Colonic mucosa (tissue), 4 donors: ENCODE data around the gene TRIO. TPM values are rescaled to one million over a fixed set of nuclear protein-coding genes. Genes with fewer than 3 reads are reported as not detected.

Source experiments
- DNase-seq: peaks from one replicate; pipeline ENCODE4 v3.0.0-alpha.2; 2020
- H3K27ac ChIP-seq: fragments of 200-600 bp; one replicate; pipeline ENCODE4 v1.8.0; 2021
- H3K27me3 ChIP-seq: fragments of 200-600 bp; one replicate; pipeline ENCODE4 v1.8.0; 2021
- H3K36me3 ChIP-seq: fragments of 200-600 bp; one replicate; pipeline ENCODE4 v1.8.0; 2021
- H3K4me1 ChIP-seq: fragments of 200-600 bp; one replicate; pipeline ENCODE4 v1.8.0; 2021; ENCODE audit warnings: mild to moderate bottlenecking
- H3K4me3 ChIP-seq: fragments of 200-600 bp; one replicate; pipeline ENCODE4 v1.8.0; 2021
- H3K9ac ChIP-seq, 2 donors: one replicate each; pipeline ENCODE4 v1.7.0; 2013; ENCODE audit warnings: control low read depth in 2 of 2, low read depth in 2 of 2, low read length in 2 of 2
- H3K9me3 ChIP-seq: fragments of 200-600 bp; one replicate; pipeline ENCODE4 v1.8.0; 2021
- CTCF ChIP-seq: fragments of 200-600 bp; IDR thresholded peaks from one replicate; pipeline ENCODE4 v1.8.0; 2022; ENCODE audit warnings: antibody characterized with exemption, mild to moderate bottlenecking
- intact Hi-C: fragments of 100-400 bp; cut with DNase I; formaldehyde crosslinking; loops from one replicate; pipeline ENCODE4 v1.14.1; 2022
- total RNA-seq, 2 donors: library from RNA; stranded (reverse); fragmentation: NEBNext Ultra II Directional in 1 of 2; extraction: Animal tissue kit (Norgen Biotek cat#: 25700) in 1 of 2; gene quantifications; one replicate each; pipeline ENCODE4 v1.2.1, GENCODE V29; 2021
- donor health status: healthy.
- donor health status: DM: no; HTN: no; CAD: no.
- donor health status: DM: no; HTN: no; CAD: no.

TRIO gene
- total RNA-seq, 2 donors from 2014 or later: 134 to 138 TPM

- TF ChIP-seq CTCF: no peak
- no peak for DNase-seq
- no peaks in the 10 kb centered on the region for H3K27me3 ChIP-seq
- no peak overlapping the region for H3K4me3 ChIP-seq
- H3K9me3 ChIP-seq: no peaks in the 10 kb centered on the region
- no peak overlapping the region for H3K27ac ChIP-seq
- intact Hi-C loops: no loop called here
- H3K36me3 ChIP-seq: no peaks in the 10 kb centered on the region
- no peak overlapping the region for H3K9ac ChIP-seq
- H3K4me1 ChIP-seq: peaks cover 15% of the 10 kb centered on the region
These were observed 129.5 kb downstream of the TRIO start for GRCh38 chr5:14272548-14273205.

GRCh38 chr5:14273207-14273767, 130.1 kb downstream of the TRIO start:
- no peak for DNase-seq
- Histone ChIP-seq H3K9me3 (no peaks in the 10 kb centered on the region), H3K9ac (no peak overlapping the region), H3K36me3 (no peaks in the 10 kb centered on the region), H3K27me3 (no peaks in the 10 kb centered on the region), H3K27ac (no peak overlapping the region), H3K4me3 (no peak overlapping the region), H3K4me1 (peaks cover 15% of the 10 kb centered on the region)
- no peak for TF ChIP-seq CTCF
- intact Hi-C loops: no loop called here

- no peak for TF ChIP-seq CTCF
- no peaks in the 10 kb centered on the region for H3K4me1 ChIP-seq
- no peaks in the 10 kb centered on the region for H3K27me3 ChIP-seq
- intact Hi-C loops: no loop called here
- H3K36me3 ChIP-seq: no peaks in the 10 kb centered on the region
- H3K4me3 ChIP-seq: no peak overlapping the region
- no peaks in the 10 kb centered on the region for H3K9me3 ChIP-seq
- no peak overlapping the region for H3K9ac ChIP-seq
- no peak overlapping the region for H3K27ac ChIP-seq
- DNase-seq: no peak
These were observed 133.2 kb downstream of the TRIO start for GRCh38 chr5:14276380-14276779.

GRCh38 chr5:14277385-14278320, 134.5 kb downstream of the TRIO start:
- no peak for TF ChIP-seq CTCF
- intact Hi-C loops: no loop called here
- Histone ChIP-seq H3K9ac (no peak overlapping the region), H3K4me3 (no peak overlapping the region), H3K4me1 (no peaks in the 10 kb centered on the region), H3K36me3 (no peaks in the 10 kb centered on the region), H3K27me3 (no peaks in the 10 kb centered on the region), H3K9me3 (no peaks in the 10 kb centered on the region), H3K27ac (no peak overlapping the region)
- DNase-seq: no peak

- H3K4me3 ChIP-seq: no peak overlapping the region
- H3K9ac ChIP-seq: no peak overlapping the region
- no peaks in the 10 kb centered on the region for H3K36me3 ChIP-seq
- no peaks in the 10 kb centered on the region for H3K9me3 ChIP-seq
- no peak for TF ChIP-seq CTCF
- H3K27me3 ChIP-seq: no peaks in the 10 kb centered on the region
- no peak overlapping the region for H3K27ac ChIP-seq
- DNase-seq: no peak
- no peaks in the 10 kb centered on the region for H3K4me1 ChIP-seq
- intact Hi-C loops: no loop called here
These were observed 137.2 kb downstream of the TRIO start for GRCh38 chr5:14280294-14280854.
